Upper lobe of right lung (tissue), 1 donor: Measurements from ENCODE around the gene GPR83. TPM values are rescaled to one million over a fixed set of nuclear protein-coding genes. Genes with fewer than 3 reads are reported as not detected.
A peak's percentile ranks its signal among the peaks of the same experiment; 100 is the strongest.

Source experiments
- ATAC-seq: fragments of 200-7000 bp; cut with Tn5 transposase; one replicate; pipeline ENCODE4 v1.9.1; 2020; ENCODE audit warnings: mild to moderate bottlenecking, moderate library complexity
- DNase-seq: peaks from one replicate; pipeline ENCODE4 v3.0.0-alpha.2; 2020
- H3K27ac ChIP-seq: fragments of 200-600 bp; one replicate; pipeline ENCODE4 v1.8.0; 2022
- H3K27me3 ChIP-seq: fragments of 200-600 bp; one replicate; pipeline ENCODE4 v1.8.0; 2022; ENCODE audit warnings: mild to moderate bottlenecking
- H3K36me3 ChIP-seq: fragments of 200-600 bp; one replicate; pipeline ENCODE4 v1.8.0; 2022
- H3K4me1 ChIP-seq: fragments of 200-600 bp; one replicate; pipeline ENCODE4 v1.8.0; 2022
- H3K4me3 ChIP-seq: fragments of 200-600 bp; one replicate; pipeline ENCODE4 v1.8.0; 2022; ENCODE audit warnings: mild to moderate bottlenecking
- H3K9me3 ChIP-seq: fragments of 200-600 bp; one replicate; pipeline ENCODE4 v1.8.0; 2022
- CTCF ChIP-seq: fragments of 200-600 bp; IDR thresholded peaks from one replicate; pipeline ENCODE4 v1.8.0; 2022; ENCODE audit warnings: antibody characterized with exemption
- intact Hi-C: fragments of 100-400 bp; cut with DNase I; formaldehyde crosslinking; loops from one replicate; pipeline ENCODE4 v1.11.0; 2022
- total RNA-seq: library from RNA; stranded (reverse); fragmentation: NEBNext Ultra II Directional; extraction: Animal tissue kit (Norgen Biotek cat#: 25700); gene quantifications from one replicate; pipeline ENCODE4 v1.2.1, GENCODE V29; 2021
- donor health status: DM: no; HTN: yes; CAD: no; lungs with severe emphysema.

Gene GPR83
- total RNA-seq, 1 donor from 2014 or later = 0.12 TPM

- intact Hi-C loops = no loop called here
- H3K9me3 ChIP-seq = no peaks in the 10 kb centered on the region
- H3K4me1 ChIP-seq = no peaks in the 10 kb centered on the region
- no peaks in the 10 kb centered on the region for H3K27me3 ChIP-seq
- TF ChIP-seq CTCF = peak; percentile 49
- no peak overlapping the region for H3K27ac ChIP-seq
- ATAC-seq (no peak), DNase-seq (no peak)
- H3K36me3 ChIP-seq = peaks cover 27% of the 10 kb centered on the region
- no peak overlapping the region for H3K4me3 ChIP-seq
These were observed 16.3 kb upstream of the GPR83 start for GRCh38 chr11:94417386-94417987.

- DNase-seq (no peak), ATAC-seq (no peak)
- H3K36me3 ChIP-seq = no peaks in the 10 kb centered on the region
- peaks cover 24% of the 10 kb centered on the region for H3K27me3 ChIP-seq
- peaks cover 5% of the 10 kb centered on the region for H3K4me1 ChIP-seq
- H3K27ac ChIP-seq = no peak overlapping the region
- intact Hi-C loops = no loop called here
- no peaks in the 10 kb centered on the region for H3K9me3 ChIP-seq
- no peak for TF ChIP-seq CTCF
- no peak overlapping the region for H3K4me3 ChIP-seq
These were observed 4.0 kb upstream of the GPR83 start for GRCh38 chr11:94405062-94405833.

GRCh38 chr11:94402355-94402754 lies 1.1 kb upstream of the GPR83 start:
- ATAC-seq = no peak
- DNase-seq = no peak
- Histone ChIP-seq H3K27ac (no peak overlapping the region), H3K9me3 (no peaks in the 10 kb centered on the region), H3K27me3 (peaks cover 38% of the 10 kb centered on the region), H3K4me3 (no peak overlapping the region), H3K36me3 (no peaks in the 10 kb centered on the region), H3K4me1 (peaks cover 5% of the 10 kb centered on the region)
- no peak for TF ChIP-seq CTCF
- intact Hi-C loops = no loop called here

GRCh38 chr11:94401773-94402265 lies 600 bp upstream of the GPR83 start:
- Histone ChIP-seq H3K4me3 (no peak overlapping the region), H3K27me3 (peaks cover 38% of the 10 kb centered on the region), H3K27ac (no peak overlapping the region), H3K36me3 (no peaks in the 10 kb centered on the region), H3K9me3 (no peaks in the 10 kb centered on the region), H3K4me1 (peaks cover 5% of the 10 kb centered on the region)
- no peak for TF ChIP-seq CTCF
- no peak for DNase-seq
- ATAC-seq = no peak
- intact Hi-C loops = no loop called here

- intact Hi-C loops = no loop called here
- peaks cover 5% of the 10 kb centered on the region for H3K4me1 ChIP-seq
- no peak overlapping the region for H3K27ac ChIP-seq
- no peak overlapping the region for H3K4me3 ChIP-seq
- no peaks in the 10 kb centered on the region for H3K36me3 ChIP-seq
- no peak for TF ChIP-seq CTCF
- H3K27me3 ChIP-seq = peaks cover 38% of the 10 kb centered on the region
- DNase-seq = no peak
- no peak for ATAC-seq
- H3K9me3 ChIP-seq = no peaks in the 10 kb centered on the region
These were observed 771 bp downstream of the GPR83 start for GRCh38 chr11:94400457-94400838.
